ENCODE results near the gene SLC12A8. TPM values are rescaled to one million over a fixed set of nuclear protein-coding genes. Genes with fewer than 3 reads are reported as not detected.

The SLC12A8 gene
- total RNA-seq, 6 experiments from 2014 or later, result 8.5 to 23.4 (median 20.3) TPM

DNA sequence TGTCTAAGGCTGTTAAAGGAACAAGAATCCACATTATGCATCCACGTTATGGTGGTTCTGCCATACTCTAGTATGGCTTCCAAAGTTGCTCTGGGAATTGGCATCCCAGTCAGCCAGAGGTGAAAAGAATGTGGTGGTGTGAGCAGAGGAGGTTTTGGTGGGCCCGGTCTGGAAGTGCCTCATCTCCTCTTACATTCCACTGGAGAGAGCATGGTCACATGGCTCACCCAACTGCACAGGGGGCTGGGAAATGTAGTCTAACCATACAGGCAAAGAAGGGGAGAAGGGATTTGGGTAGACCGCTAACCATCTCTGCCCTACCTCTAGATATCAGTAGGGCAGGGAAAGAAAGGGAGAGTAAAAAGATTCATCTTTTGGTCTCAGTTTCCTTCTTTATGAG, 153.6 kb downstream of the SLC12A8 start:
- DNase-seq, result no peak
- Histone ChIP-seq H3K9me3 (no peaks in the 10 kb centered on the region), H3K27me3 (no peaks in the 10 kb centered on the region), H3K4me3 (no peak overlapping the region), H3K4me1 (peaks cover 0 to 17% (median 2%) of the 10 kb centered on the region in 4 donors), H3K36me3 (no peaks in the 10 kb centered on the region), H3K27ac (no peak overlapping the region)
- no peak for TF ChIP-seq POLR2A (IDR thresholded peaks at IDR 0.05)
- TF ChIP-seq, protein P1, sequence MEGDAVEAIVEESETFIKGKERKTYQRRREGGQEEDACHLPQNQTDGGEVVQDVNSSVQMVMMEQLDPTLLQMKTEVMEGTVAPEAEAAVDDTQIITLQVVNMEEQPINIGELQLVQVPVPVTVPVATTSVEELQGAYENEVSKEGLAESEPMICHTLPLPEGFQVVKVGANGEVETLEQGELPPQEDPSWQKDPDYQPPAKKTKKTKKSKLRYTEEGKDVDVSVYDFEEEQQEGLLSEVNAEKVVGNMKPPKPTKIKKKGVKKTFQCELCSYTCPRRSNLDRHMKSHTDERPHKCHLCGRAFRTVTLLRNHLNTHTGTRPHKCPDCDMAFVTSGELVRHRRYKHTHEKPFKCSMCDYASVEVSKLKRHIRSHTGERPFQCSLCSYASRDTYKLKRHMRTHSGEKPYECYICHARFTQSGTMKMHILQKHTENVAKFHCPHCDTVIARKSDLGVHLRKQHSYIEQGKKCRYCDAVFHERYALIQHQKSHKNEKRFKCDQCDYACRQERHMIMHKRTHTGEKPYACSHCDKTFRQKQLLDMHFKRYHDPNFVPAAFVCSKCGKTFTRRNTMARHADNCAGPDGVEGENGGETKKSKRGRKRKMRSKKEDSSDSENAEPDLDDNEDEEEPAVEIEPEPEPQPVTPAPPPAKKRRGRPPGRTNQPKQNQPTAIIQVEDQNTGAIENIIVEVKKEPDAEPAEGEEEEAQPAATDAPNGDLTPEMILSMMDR (IDR thresholded peaks at IDR 0.05), result no peak
- intact Hi-C loops (cut with DNase I), result no loop called here
- WGBS (ENCODE audit: insufficient coverage, low coverage, low lambda C conversion rate, missing lambda C conversion rate), result 88% methylated on average over 1 of the region's 3 CpGs
- ATAC-seq, result no peak

DNA sequence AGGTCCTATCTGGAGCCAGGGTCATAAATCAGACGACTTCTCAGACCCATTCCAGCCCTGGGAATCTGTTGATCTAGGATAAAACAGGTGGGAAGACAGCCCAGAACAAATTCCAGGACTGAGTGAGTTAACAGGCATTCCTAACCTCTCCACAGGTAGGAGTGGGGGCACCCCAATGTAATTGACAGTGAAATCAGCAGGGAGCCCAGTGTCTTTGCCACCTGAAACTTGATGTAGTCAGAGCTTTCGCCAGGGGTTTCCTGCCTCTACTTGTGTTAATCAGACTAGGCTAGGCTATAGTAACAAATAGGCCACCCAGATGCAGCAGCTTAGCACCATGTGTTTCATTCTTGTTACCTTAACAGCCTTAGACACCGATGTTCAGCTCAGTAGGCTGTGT, 154.0 kb downstream of the SLC12A8 start:
- Histone ChIP-seq H3K36me3 (no peaks in the 10 kb centered on the region), H3K4me3 (no peak overlapping the region), H3K9me3 (no peaks in the 10 kb centered on the region), H3K4me1 (peaks cover 0 to 19% (median 3%) of the 10 kb centered on the region in 4 donors), H3K27me3 (no peaks in the 10 kb centered on the region), H3K27ac (no peak overlapping the region)
- no peak for DNase-seq
- intact Hi-C loops (cut with DNase I), result no loop called here
- no peak for ATAC-seq
- 95% methylated on average over 3 of the region's 3 CpGs for WGBS (ENCODE audit: insufficient coverage, low coverage, low lambda C conversion rate, missing lambda C conversion rate)
- no peak for TF ChIP-seq POLR2A (IDR thresholded peaks at IDR 0.05)
- TF ChIP-seq, protein P1 (IDR thresholded peaks at IDR 0.05), result no peak

DNA sequence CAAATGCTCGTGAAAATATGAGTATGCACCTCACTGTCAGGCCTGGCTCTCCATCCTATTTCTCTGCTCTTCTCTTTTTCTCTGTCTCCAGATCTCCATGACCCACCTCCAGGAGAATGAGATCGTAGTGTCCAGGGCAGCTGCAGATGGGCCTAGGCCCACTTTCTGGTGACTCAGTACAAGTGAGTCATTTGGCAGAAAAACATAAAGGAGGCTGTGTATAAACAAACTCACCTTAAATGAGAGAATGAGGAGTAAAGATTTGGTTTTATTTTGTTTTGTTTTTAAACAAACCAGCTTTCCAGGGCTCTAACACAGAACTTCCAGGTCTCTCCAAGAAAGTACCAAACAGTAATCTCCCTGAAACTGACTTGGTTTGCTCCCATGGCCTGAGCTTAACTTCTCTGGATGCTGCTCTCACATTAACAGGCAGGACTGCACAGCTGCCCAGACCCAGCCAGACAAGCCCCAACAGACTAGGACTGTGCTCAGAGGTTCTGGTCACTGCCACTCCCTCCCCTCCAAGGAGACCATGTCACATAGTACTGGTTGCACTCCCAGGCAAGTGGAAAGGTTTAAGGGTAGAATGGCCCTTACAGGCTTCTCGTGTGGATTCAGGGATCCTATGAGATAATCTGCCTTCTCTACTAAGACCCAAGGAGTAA, 155.2 kb downstream of the SLC12A8 start:
- 93% methylated on average over 2 of the region's 3 CpGs for WGBS (ENCODE audit: insufficient coverage, low coverage, low lambda C conversion rate, missing lambda C conversion rate)
- intact Hi-C loops (cut with DNase I), result no loop called here

DNA sequence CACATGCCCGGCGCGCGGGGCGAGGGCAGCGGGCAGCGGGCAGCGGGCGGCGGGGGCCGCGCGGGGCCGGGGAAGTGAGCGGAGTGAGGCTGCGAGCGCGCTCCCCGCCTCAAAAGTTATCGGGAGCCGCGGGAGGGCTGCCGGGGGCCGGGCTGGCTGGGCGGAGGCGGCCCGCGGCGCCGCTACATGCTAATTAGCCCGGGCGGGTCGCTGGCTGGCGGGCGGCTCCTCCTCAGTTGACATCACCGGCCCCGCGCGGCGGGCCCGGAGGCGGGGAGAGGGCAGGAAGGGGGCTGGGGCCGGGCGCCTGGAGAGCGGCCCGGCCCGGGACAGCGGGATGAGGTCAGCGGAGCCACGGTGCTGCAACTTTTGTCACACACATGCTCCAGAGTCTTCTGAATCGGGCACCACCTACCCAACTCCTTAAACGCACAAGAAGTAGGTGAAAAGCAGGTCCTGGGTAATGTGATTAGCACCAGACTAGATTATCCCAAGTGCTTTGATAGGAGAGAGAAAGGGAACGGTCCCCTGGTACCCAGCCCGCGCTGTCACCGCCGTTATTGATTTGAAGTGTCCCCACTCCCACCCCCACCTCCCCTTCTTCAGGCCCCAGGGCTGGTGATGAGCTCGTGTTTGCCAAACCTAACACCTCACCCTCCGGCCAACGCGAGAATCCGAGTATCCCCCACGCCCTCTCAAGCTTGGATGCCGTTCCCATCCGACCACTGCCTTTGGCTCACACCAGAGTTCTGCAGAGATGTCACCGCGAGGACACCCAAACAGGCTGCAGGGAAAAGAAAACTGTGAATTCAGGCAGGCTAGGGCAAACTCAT, 156.4 kb downstream of the SLC12A8 start, which contains the start of gene HEG1:
HEG1 (minus strand) TSS at position 85 of the 833 bp plus-strand sequence. CDS start 107 bp downstream, outside the sequence.
- TF ChIP-seq, protein P1 (IDR thresholded peaks at IDR 0.05), result no peak
- TF ChIP-seq POLR2A (IDR thresholded peaks at IDR 0.05), result peak; percentile 66
- WGBS (ENCODE audit: insufficient coverage, low coverage, low lambda C conversion rate, missing lambda C conversion rate), result 7% methylated on average over 17 of the region's 67 CpGs
- ATAC-seq, result peak; percentile 91 to 96 (median 92)
- intact Hi-C loops (cut with DNase I), result no loop called here
- Histone ChIP-seq H3K36me3 (no peaks in the 10 kb centered on the region), H3K9me3 (no peaks in the 10 kb centered on the region), H3K4me1 (peaks cover 0 to 16% (median 3%) of the 10 kb centered on the region in 4 donors), H3K27ac (peak within 1 kb of the TSS; percentile 70 to 88 (median 75)), H3K4me3 (peak within 1 kb of the TSS; percentile 39 to 72 (median 59)), H3K27me3 (no peaks in the 10 kb centered on the region)
- peak; percentile 92 to 96 (median 95) for DNase-seq

More for the DNA sequence above, 155.2 kb downstream of the SLC12A8 start:
- no peak overlapping the region for H3K27ac ChIP-seq
- H3K36me3 ChIP-seq, result no peaks in the 10 kb centered on the region
- no peak for ATAC-seq
- TF ChIP-seq POLR2A (IDR thresholded peaks at IDR 0.05), result no peak
- TF ChIP-seq, protein P1 (IDR thresholded peaks at IDR 0.05), result no peak
- H3K9me3 ChIP-seq, result no peaks in the 10 kb centered on the region
- peaks cover 0 to 16% (median 3%) of the 10 kb centered on the region in 4 donors for H3K4me1 ChIP-seq
- H3K27me3 ChIP-seq, result no peaks in the 10 kb centered on the region
- DNase-seq, result no peak
- no peak overlapping the region for H3K4me3 ChIP-seq

All from right lobe of liver (tissue), 6 donors.